ENCODE results near the gene MIS12.

The MIS12 gene, protein sequence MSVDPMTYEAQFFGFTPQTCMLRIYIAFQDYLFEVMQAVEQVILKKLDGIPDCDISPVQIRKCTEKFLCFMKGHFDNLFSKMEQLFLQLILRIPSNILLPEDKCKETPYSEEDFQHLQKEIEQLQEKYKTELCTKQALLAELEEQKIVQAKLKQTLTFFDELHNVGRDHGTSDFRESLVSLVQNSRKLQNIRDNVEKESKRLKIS

DNA sequence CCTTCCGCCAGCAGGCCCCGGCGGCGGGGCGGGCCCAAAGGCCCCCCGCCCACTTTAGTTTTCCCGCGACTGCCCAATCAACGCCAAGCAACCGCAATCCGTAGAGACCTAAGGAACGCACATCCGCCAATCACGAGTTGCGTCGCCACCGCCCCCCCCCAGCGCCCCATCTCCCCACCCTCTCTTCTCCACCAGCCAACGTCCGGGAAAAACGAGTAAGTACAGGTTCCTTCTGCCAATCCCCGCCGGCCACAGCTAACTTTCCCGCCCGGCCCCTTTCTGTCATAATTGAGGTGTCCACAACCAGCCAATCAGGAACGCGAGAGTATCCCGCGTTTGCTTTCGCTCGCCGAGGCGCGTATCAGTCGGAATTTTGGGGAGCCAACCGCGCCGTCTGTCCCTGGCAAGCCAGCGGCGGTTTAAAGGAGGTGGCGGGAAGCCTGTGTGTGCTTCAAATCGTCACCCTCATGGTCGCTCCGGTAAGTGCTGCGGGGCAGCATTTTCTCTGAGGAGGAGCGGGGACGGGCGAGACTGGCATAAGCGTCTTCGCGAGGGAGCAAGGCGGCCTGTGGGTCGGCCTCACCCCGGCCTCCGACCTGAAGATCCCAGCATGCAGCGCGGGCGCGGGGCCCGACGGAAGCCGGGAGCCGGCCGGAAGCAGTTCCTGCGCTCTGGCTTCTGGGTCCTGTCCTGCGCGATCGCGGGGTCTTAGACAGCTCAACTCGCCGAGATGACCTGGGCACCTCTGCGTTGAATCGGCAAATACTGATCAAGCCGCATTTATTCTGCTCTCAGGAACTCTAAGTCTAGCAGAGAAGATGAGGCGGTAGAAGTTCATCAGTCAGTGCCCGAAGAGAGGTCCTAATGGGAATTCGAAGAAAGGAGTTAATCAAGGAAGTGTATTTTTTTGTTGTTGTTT, at the start of gene MIS12:
Gene MIS12, plus strand, starts transcription at position 361 of the 919 bp plus-strand sequence. CDS start 2,297 bp downstream, outside the sequence.
- Histone ChIP-seq H3K27ac (ENCODE audit: low read depth, low read length) (peak within 1 kb of the TSS; percentile 96), H3K27me3 (ENCODE audit: control insufficient read depth in 5 of 5, insufficient read depth in 4 of 5, low read length in 5 of 5) (no peaks in the 10 kb centered on the region), H3K4me1 (ENCODE audit: control insufficient read depth in 5 of 5, insufficient read depth in 5 of 5, low read length in 5 of 5) (peaks cover 3 to 28% (median 25%) of the 10 kb centered on the region in 5 donors), H3K4me3 (ENCODE audit: low read depth in 1 of 5, low read length in 5 of 5) (peak within 1 kb of the TSS; percentile 90 to 99 (median 96)), H3K36me3 (ENCODE audit: control insufficient read depth in 5 of 5, insufficient read depth in 5 of 5, low read length in 5 of 5) (peaks cover 30 to 44% (median 35%) of the 10 kb centered on the region in 5 donors), H3K9me3 (ENCODE audit: control insufficient read depth in 5 of 5, low read length in 5 of 5) (no peaks in the 10 kb centered on the region), H3K9ac (ENCODE audit: low read length in 5 of 5) (peak within 1 kb of the TSS; percentile 76 to 96 (median 95))

DNA sequence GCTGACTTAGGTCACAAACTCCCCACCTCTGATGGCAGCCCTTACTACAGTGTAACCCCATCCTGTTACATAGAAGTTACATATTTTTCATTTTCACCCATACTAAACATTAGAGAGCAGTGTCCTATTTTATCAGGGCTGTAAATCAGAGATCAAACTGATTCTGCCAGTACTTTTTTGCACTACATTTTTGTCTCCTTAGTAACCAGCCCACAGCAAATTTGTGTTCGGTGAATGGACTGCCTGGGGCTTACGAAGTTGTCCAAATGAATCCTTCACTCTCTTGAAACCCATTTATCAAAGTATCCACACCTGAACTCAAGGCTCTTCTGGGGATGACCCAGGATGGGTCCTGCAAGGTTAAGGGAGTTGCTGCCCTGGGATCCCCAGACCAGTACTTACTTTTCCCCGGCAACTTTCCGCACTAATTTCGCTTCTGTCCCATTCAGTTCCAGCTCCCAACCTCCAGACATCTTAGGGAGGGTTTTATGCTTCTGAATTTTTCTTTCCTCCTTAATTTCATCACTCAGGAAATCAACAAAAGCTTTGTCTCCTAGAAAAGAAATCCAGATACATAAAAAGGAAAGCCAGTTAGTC, 48.5 kb upstream of the MIS12 start:
- H3K27me3 ChIP-seq (ENCODE audit: control insufficient read depth in 5 of 5, insufficient read depth in 4 of 5, low read length in 5 of 5), result no peaks in the 10 kb centered on the region
- peak overlapping the region; percentile 69 to 95 (median 86) for H3K9ac ChIP-seq (ENCODE audit: low read length in 5 of 5)
- peaks cover 0 to 26% (median 18%) of the 10 kb centered on the region in 5 donors for H3K4me1 ChIP-seq (ENCODE audit: control insufficient read depth in 5 of 5, insufficient read depth in 5 of 5, low read length in 5 of 5)
- peaks cover 8 to 46% (median 27%) of the 10 kb centered on the region in 5 donors for H3K36me3 ChIP-seq (ENCODE audit: control insufficient read depth in 5 of 5, insufficient read depth in 5 of 5, low read length in 5 of 5)
- peak overlapping the region; percentile 79 to 94 (median 85) for H3K4me3 ChIP-seq (ENCODE audit: low read depth in 1 of 5, low read length in 5 of 5)
- peak overlapping the region; percentile 79 for H3K27ac ChIP-seq (ENCODE audit: low read depth, low read length)
- no peaks in the 10 kb centered on the region for H3K9me3 ChIP-seq (ENCODE audit: control insufficient read depth in 5 of 5, low read length in 5 of 5)

DNA sequence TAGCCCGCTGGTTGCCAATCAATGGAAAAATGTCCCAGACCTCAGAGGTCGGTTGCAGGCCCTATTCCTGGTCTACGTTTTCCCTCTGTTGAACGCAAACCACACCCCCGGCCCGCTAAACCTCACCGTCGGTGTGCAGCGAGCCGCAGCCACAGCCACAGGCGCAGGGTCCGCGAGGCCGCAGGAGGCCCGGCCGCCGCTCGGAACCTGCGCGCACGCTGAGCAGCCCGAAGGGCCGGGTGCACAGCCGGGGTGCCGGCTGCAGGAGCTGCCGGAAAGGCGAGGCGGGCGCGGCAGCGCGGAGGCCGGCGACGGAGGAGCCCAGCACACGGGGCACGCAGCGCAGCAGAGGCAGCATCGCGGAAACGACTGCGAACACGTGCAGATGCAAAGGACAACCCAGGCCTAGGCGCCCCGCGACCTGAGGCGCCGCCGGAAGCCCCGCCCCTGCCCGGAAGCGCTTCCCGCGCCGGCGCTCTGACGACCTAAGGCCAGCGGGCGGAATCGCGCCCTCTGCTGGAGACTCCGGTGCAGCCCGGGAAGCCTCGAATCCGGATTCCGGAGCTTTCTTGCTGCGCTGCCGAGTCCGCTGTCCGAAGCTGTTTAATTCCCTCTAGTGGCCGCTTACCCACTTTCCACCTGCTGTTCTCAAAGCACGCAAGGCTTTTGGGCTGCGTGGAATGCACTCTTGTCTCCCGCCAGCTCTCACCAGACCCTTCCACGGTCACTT, 47.5 kb upstream of the MIS12 start, which contains the start of gene C1QBP:
Gene C1QBP, minus strand, starts transcription at position 440 of the 730 bp plus-strand sequence. Its CDS starts 82 bp downstream, at position 358.
- peak within 1 kb of the TSS; percentile 71 to 95 (median 86) for H3K9ac ChIP-seq (ENCODE audit: low read length in 5 of 5)
- peak within 1 kb of the TSS; percentile 79 for H3K27ac ChIP-seq (ENCODE audit: low read depth, low read length)
- H3K27me3 ChIP-seq (ENCODE audit: control insufficient read depth in 5 of 5, insufficient read depth in 4 of 5, low read length in 5 of 5), result no peaks in the 10 kb centered on the region
- H3K4me1 ChIP-seq (ENCODE audit: control insufficient read depth in 5 of 5, insufficient read depth in 5 of 5, low read length in 5 of 5), result peaks cover 0 to 25% (median 18%) of the 10 kb centered on the region in 5 donors
- peak within 1 kb of the TSS; percentile 79 to 94 (median 85) for H3K4me3 ChIP-seq (ENCODE audit: low read depth in 1 of 5, low read length in 5 of 5)
- H3K36me3 ChIP-seq (ENCODE audit: control insufficient read depth in 5 of 5, insufficient read depth in 5 of 5, low read length in 5 of 5), result peaks cover 4 to 43% (median 24%) of the 10 kb centered on the region in 5 donors
- H3K9me3 ChIP-seq (ENCODE audit: control insufficient read depth in 5 of 5, low read length in 5 of 5), result no peaks in the 10 kb centered on the region

DNA sequence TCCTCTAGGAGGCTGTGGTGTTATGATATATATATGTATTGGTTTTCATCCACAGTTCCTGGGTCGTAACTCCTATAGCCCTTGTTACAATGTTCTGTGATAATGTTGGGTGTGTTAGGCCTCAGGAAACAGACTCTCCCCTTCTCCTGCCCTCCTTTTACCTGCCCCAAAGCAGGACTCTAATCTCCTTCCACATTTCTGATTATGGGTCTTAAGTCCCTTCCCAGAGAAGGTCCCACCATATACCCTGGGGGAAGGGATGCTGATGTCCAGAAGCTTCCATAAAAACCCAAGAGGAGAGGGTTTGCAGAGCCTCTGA, 47.0 kb upstream of the MIS12 start:
- H3K36me3 ChIP-seq (ENCODE audit: control insufficient read depth in 5 of 5, insufficient read depth in 5 of 5, low read length in 5 of 5), result peaks cover 4 to 44% (median 25%) of the 10 kb centered on the region in 5 donors
- H3K9me3 ChIP-seq (ENCODE audit: control insufficient read depth in 5 of 5, low read length in 5 of 5), result no peaks in the 10 kb centered on the region
- peaks cover 0 to 22% (median 18%) of the 10 kb centered on the region in 5 donors for H3K4me1 ChIP-seq (ENCODE audit: control insufficient read depth in 5 of 5, insufficient read depth in 5 of 5, low read length in 5 of 5)
- peak overlapping the region; percentile 64 to 94 (median 85) for H3K4me3 ChIP-seq (ENCODE audit: low read depth in 1 of 5, low read length in 5 of 5)
- no peaks in the 10 kb centered on the region for H3K27me3 ChIP-seq (ENCODE audit: control insufficient read depth in 5 of 5, insufficient read depth in 4 of 5, low read length in 5 of 5)
- H3K27ac ChIP-seq (ENCODE audit: low read depth, low read length), result peak overlapping the region; percentile 79
- H3K9ac ChIP-seq (ENCODE audit: low read length in 5 of 5), result peak overlapping the region; percentile 71 to 91 (median 85)

DNA sequence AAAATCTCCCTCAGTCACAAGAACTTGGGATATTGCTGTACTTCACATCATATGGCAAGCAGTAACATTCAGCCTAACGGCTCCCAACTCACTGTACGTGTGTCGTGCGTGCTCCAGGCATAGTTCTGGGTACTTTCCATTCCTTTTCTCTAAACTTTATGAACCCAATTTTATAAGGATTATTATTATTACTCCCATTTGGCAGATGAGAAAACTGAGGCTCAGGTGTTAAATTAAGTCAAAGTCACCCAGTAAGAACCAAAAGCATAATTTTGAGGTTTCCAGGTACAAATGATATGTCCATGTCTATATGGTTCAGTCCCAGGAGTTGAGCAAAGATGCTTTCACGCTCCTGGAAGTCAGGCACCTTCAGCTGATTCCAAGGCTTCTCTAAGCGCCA, 42.6 kb upstream of the MIS12 start:
- peaks cover 5 to 54% (median 40%) of the 10 kb centered on the region in 5 donors for H3K36me3 ChIP-seq (ENCODE audit: control insufficient read depth in 5 of 5, insufficient read depth in 5 of 5, low read length in 5 of 5)
- H3K27ac ChIP-seq (ENCODE audit: low read depth, low read length), result no peak overlapping the region
- no peak overlapping the region for H3K4me3 ChIP-seq (ENCODE audit: low read depth in 1 of 5, low read length in 5 of 5)

DNA sequence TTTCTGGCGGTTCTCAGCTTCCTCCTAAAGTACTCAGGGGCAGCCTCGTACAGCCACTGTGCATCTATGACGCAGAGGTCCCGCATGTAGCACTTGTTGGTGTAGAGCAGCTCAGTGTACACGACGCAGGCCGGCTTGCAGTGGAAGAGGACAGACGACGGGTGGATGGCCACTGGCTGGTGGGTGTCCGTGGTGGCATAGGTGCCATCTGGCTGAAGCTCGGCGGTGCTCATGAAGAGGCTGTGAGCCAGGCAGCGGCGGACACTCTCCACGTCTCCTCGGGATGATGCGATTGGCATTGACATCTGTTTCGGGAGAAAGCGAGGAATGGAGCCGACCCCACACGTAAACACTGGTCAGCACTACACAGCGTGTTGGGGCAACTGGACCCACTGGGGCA, 42.2 kb upstream of the MIS12 start:
- Histone ChIP-seq H3K9me3 (ENCODE audit: control insufficient read depth in 5 of 5, low read length in 5 of 5) (no peaks in the 10 kb centered on the region), H3K4me1 (ENCODE audit: control insufficient read depth in 5 of 5, insufficient read depth in 5 of 5, low read length in 5 of 5) (peaks cover 0 to 5% (median 5%) of the 10 kb centered on the region in 5 donors), H3K4me3 (ENCODE audit: low read depth in 1 of 5, low read length in 5 of 5) (no peak overlapping the region), H3K36me3 (ENCODE audit: control insufficient read depth in 5 of 5, insufficient read depth in 5 of 5, low read length in 5 of 5) (peaks cover 5 to 56% (median 42%) of the 10 kb centered on the region in 5 donors), H3K27ac (ENCODE audit: low read depth, low read length) (no peak overlapping the region), H3K9ac (ENCODE audit: low read length in 5 of 5) (no peak overlapping the region), H3K27me3 (ENCODE audit: control insufficient read depth in 5 of 5, insufficient read depth in 4 of 5, low read length in 5 of 5) (no peaks in the 10 kb centered on the region)

More for the DNA sequence above, 42.6 kb upstream of the MIS12 start:
- no peak overlapping the region for H3K9ac ChIP-seq (ENCODE audit: low read length in 5 of 5)
- H3K4me1 ChIP-seq (ENCODE audit: control insufficient read depth in 5 of 5, insufficient read depth in 5 of 5, low read length in 5 of 5), result peaks cover 0 to 6% (median 6%) of the 10 kb centered on the region in 5 donors
- no peaks in the 10 kb centered on the region for H3K27me3 ChIP-seq (ENCODE audit: control insufficient read depth in 5 of 5, insufficient read depth in 4 of 5, low read length in 5 of 5)
- no peaks in the 10 kb centered on the region for H3K9me3 ChIP-seq (ENCODE audit: control insufficient read depth in 5 of 5, low read length in 5 of 5)

DNA sequence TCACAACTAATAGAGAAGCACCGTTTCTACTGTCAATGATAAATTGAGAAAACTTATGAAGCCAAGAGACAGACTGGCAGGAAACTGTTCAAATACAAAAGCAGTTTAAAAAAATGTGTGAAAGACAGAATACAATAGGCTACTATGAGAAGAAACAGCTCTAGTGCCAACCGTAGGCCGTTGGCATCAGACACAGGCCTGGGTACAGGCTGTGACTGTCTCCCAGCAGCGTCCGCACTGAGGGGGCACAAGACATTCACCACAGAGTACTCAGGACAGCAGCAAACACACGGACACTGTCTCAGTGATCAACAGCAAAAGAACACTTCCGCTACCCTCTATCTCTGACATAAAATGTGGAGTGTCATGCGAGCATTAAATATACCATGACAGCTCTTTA, 39.6 kb upstream of the MIS12 start:
- H3K4me3 ChIP-seq (ENCODE audit: low read depth in 1 of 5, low read length in 5 of 5), result no peak overlapping the region
- H3K9ac ChIP-seq (ENCODE audit: low read length in 5 of 5), result no peak overlapping the region
- no peaks in the 10 kb centered on the region for H3K4me1 ChIP-seq (ENCODE audit: control insufficient read depth in 5 of 5, insufficient read depth in 5 of 5, low read length in 5 of 5)
- no peaks in the 10 kb centered on the region for H3K9me3 ChIP-seq (ENCODE audit: control insufficient read depth in 5 of 5, low read length in 5 of 5)
- H3K36me3 ChIP-seq (ENCODE audit: control insufficient read depth in 5 of 5, insufficient read depth in 5 of 5, low read length in 5 of 5), result peaks cover 16 to 72% (median 58%) of the 10 kb centered on the region in 5 donors
- no peaks in the 10 kb centered on the region for H3K27me3 ChIP-seq (ENCODE audit: control insufficient read depth in 5 of 5, insufficient read depth in 4 of 5, low read length in 5 of 5)
- H3K27ac ChIP-seq (ENCODE audit: low read depth, low read length), result no peak overlapping the region

DNA sequence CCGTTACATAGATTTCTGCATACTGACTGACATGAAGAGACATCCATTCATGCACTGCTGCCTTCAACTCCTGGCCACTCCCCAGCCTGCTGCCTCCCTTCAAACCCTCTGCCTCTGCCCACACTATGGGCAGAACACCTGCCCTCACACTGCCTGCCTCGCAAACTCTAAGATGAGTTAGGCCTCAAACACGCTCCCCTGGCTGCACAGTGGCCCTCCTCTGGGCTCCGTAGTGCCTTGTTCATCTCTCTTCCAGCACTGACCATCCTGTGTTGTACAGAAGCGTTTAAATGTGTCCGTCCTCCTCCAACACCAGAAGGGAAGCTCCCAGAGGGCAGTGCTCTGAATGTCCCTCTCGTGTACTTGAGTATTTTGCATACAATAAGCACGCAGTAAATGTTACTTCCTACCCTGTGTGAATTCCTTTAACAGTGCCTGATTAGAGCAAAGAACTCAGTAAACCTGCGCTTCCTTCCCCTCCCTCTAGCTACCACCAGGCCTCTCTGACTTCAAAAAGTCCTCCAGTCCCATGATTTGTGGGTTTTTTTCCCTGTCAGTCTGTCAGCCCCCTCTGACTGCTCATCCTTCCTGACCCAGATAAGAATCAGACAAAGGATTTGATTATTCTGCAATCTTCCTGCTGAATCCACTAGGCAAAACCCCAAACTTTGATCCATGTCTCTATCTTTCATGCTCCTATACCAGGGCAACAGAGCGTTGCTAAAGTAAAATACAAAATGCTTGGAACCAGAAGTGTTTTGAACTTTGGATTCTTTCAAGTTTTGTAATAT, 21.5 kb upstream of the MIS12 start:
- H3K36me3 ChIP-seq (ENCODE audit: control insufficient read depth in 5 of 5, insufficient read depth in 5 of 5, low read length in 5 of 5), result peaks cover 0 to 18% (median 15%) of the 10 kb centered on the region in 5 donors
- H3K4me3 ChIP-seq (ENCODE audit: low read depth in 1 of 5, low read length in 5 of 5), result no peak overlapping the region
- peaks cover 4 to 27% (median 21%) of the 10 kb centered on the region in 5 donors for H3K4me1 ChIP-seq (ENCODE audit: control insufficient read depth in 5 of 5, insufficient read depth in 5 of 5, low read length in 5 of 5)
- H3K9me3 ChIP-seq (ENCODE audit: control insufficient read depth in 5 of 5, low read length in 5 of 5), result no peaks in the 10 kb centered on the region
- no peak overlapping the region for H3K9ac ChIP-seq (ENCODE audit: low read length in 5 of 5)
- no peak overlapping the region for H3K27ac ChIP-seq (ENCODE audit: low read depth, low read length)
- H3K27me3 ChIP-seq (ENCODE audit: control insufficient read depth in 5 of 5, insufficient read depth in 4 of 5, low read length in 5 of 5), result no peaks in the 10 kb centered on the region

DNA sequence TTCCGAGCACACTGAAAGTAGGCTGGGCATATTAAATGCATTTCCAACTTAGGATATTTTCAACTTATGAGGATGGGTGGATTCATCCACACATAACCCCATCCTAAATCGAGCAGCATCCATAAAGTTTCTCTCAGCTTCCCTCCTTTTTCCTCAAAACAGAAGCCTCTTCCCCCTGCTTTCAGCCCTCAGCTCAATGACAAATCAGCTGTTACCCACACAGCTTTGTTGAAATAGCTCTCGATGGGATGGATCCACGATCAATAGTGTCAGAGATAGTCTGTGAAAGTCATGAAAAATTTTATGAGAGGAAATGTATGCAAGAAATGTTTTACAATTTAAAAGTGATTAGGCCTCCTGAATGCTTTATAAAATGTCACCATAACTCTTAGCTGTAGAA, 20.1 kb upstream of the MIS12 start:
- H3K4me1 ChIP-seq (ENCODE audit: control insufficient read depth in 5 of 5, insufficient read depth in 5 of 5, low read length in 5 of 5), result peaks cover 4 to 27% (median 21%) of the 10 kb centered on the region in 5 donors
- peaks cover 0 to 7% (median 5%) of the 10 kb centered on the region in 5 donors for H3K36me3 ChIP-seq (ENCODE audit: control insufficient read depth in 5 of 5, insufficient read depth in 5 of 5, low read length in 5 of 5)
- H3K9me3 ChIP-seq (ENCODE audit: control insufficient read depth in 5 of 5, low read length in 5 of 5), result no peaks in the 10 kb centered on the region
- no peak overlapping the region for H3K4me3 ChIP-seq (ENCODE audit: low read depth in 1 of 5, low read length in 5 of 5)
- H3K27ac ChIP-seq (ENCODE audit: low read depth, low read length), result no peak overlapping the region
- no peak overlapping the region for H3K9ac ChIP-seq (ENCODE audit: low read length in 5 of 5)
- H3K27me3 ChIP-seq (ENCODE audit: control insufficient read depth in 5 of 5, insufficient read depth in 4 of 5, low read length in 5 of 5), result no peaks in the 10 kb centered on the region
